Measurements from ENCODE around the gene ACKR2.
"Not testable (repeated sequence)": the region's sequence is repeated elsewhere in the genome, so short reads cannot be mapped to it uniquely, and the experiment has no call there.

The ACKR2 gene

GRCh38 chr3:42880601-42881451 is 71.6 kb downstream of the ACKR2 start:
- peak; percentile 96 for TF ChIP-seq CTCF (IDR thresholded peaks at IDR 0.05; ENCODE audit: low read depth, low read length)
- H3K27me3 ChIP-seq (ENCODE audit: insufficient read depth, low read depth, severe bottlenecking) = no peaks in the 10 kb centered on the region
- peak; percentile 91 for DNase-seq
- H3K4me3 ChIP-seq (ENCODE audit: low read depth, low read length) = peak overlapping the region; percentile 68
- no peaks in the 10 kb centered on the region for H3K9me3 ChIP-seq (ENCODE audit: severe bottlenecking)
- H3K27ac ChIP-seq = peak overlapping the region; percentile 10; the same call in 1 of the 2 replicates
- H3K36me3 ChIP-seq = no peaks in the 10 kb centered on the region

- DNase-seq; H3K36me3 ChIP-seq; H3K9me3 ChIP-seq (ENCODE audit: severe bottlenecking); H3K27me3 ChIP-seq (ENCODE audit: insufficient read depth, low read depth, severe bottlenecking); H3K27ac ChIP-seq; H3K4me3 ChIP-seq (ENCODE audit: low read depth, low read length): not testable (repeated sequence)
Measured at GRCh38 chr3:42883251-42883930, 74.1 kb downstream of the ACKR2 start.

- no peaks in the 10 kb centered on the region for H3K27me3 ChIP-seq (ENCODE audit: insufficient read depth, low read depth, severe bottlenecking)
- no peaks in the 10 kb centered on the region for H3K36me3 ChIP-seq
- no peaks in the 10 kb centered on the region for H3K9me3 ChIP-seq (ENCODE audit: severe bottlenecking)
- TF ChIP-seq CTCF (IDR thresholded peaks at IDR 0.05; ENCODE audit: low read depth, low read length) = no peak
- DNase-seq = no peak
- no peak overlapping the region for H3K4me3 ChIP-seq (ENCODE audit: low read depth, low read length)
- H3K27ac ChIP-seq = no peak overlapping the region
Measured at GRCh38 chr3:42884324-42884723, 75.1 kb downstream of the ACKR2 start.

GRCh38 chr3:42886294-42886822 is 77.1 kb downstream of the ACKR2 start:
- H3K27ac ChIP-seq = no peak overlapping the region
- no peak for DNase-seq
- H3K9me3 ChIP-seq (ENCODE audit: severe bottlenecking) = no peaks in the 10 kb centered on the region
- no peak for TF ChIP-seq CTCF (IDR thresholded peaks at IDR 0.05; ENCODE audit: low read depth, low read length)
- no peaks in the 10 kb centered on the region for H3K27me3 ChIP-seq (ENCODE audit: insufficient read depth, low read depth, severe bottlenecking)
- no peak overlapping the region for H3K4me3 ChIP-seq (ENCODE audit: low read depth, low read length)
- no peaks in the 10 kb centered on the region for H3K36me3 ChIP-seq

GRCh38 chr3:42887084-42887483 is 77.8 kb downstream of the ACKR2 start:
- Histone ChIP-seq H3K4me3 (ENCODE audit: low read depth, low read length) (no peak overlapping the region), H3K27me3 (ENCODE audit: insufficient read depth, low read depth, severe bottlenecking) (no peaks in the 10 kb centered on the region), H3K36me3 (no peaks in the 10 kb centered on the region), H3K27ac (no peak overlapping the region), H3K9me3 (ENCODE audit: severe bottlenecking) (no peaks in the 10 kb centered on the region)
- no peak for DNase-seq
- no peak for TF ChIP-seq CTCF (IDR thresholded peaks at IDR 0.05; ENCODE audit: low read depth, low read length)

- DNase-seq = no peak
- TF ChIP-seq CTCF (IDR thresholded peaks at IDR 0.05; ENCODE audit: low read depth, low read length) = no peak
- no peaks in the 10 kb centered on the region for H3K9me3 ChIP-seq (ENCODE audit: severe bottlenecking)
Measured at GRCh38 chr3:42891042-42891441, 81.8 kb downstream of the ACKR2 start.

More at GRCh38 chr3:42891042-42891441, 81.8 kb downstream of the ACKR2 start:
- Histone ChIP-seq H3K4me3 (ENCODE audit: low read depth, low read length) (no peak overlapping the region), H3K36me3 (no peaks in the 10 kb centered on the region), H3K27me3 (ENCODE audit: insufficient read depth, low read depth, severe bottlenecking) (no peaks in the 10 kb centered on the region), H3K27ac (no peak overlapping the region)
